Prostate gland (tissue), 2 donors: ENCODE measurements around the gene KIAA0513.

ENCODE experiments used
- CTCF ChIP-seq, 4 experiments: fragments of 200-600 bp in 2 of 4; fragments of 450-650 bp in 2 of 4; sonication (generic) in 2 of 4; IDR thresholded peaks; 1 replicate in 3 of 4; 2 replicates in 1 of 4; pipeline ENCODE4 v1.5.1; 2016 to 2019; ENCODE audit warnings: antibody characterized with exemption in 4 of 4, mild to moderate bottlenecking in 2 of 4, moderate library complexity in 2 of 4
- POLR2A ChIP-seq: fragments of 450-650 bp; IDR thresholded peaks from one replicate; pipeline ENCODE4 v1.6.1; 2016; ENCODE audit warnings: antibody characterized with exemption, mild to moderate bottlenecking
- POLR2AphosphoS5 ChIP-seq: sonication (generic); formaldehyde crosslinking; IDR thresholded peaks from one replicate; pipeline ENCODE4 v1.6.1; 2017; ENCODE audit warnings: antibody characterized with exemption

GRCh38 chr16:85057948-85058347 is 30.4 kb downstream of the KIAA0513 start:
- no peak for TF ChIP-seq CTCF (IDR thresholded peaks at IDR 0.05)
- no peak for TF ChIP-seq POLR2A
- TF ChIP-seq POLR2AphosphoS5 = no peak
